Measurements from ENCODE around the gene ABHD11.

- no peak for TF ChIP-seq POLR2A (IDR thresholded peaks at IDR 0.05)
- TF ChIP-seq CTCF (IDR thresholded peaks at IDR 0.05), result no peak
- no peak for TF ChIP-seq POLR2AphosphoS5 (IDR thresholded peaks at IDR 0.05)
- TF ChIP-seq EP300 (IDR thresholded peaks at IDR 0.05), result no peak
Measured at GRCh38 chr7:73700581-73701134, 37.9 kb downstream of the ABHD11 start.

All from gastroesophageal sphincter (tissue), 3 donors.